Myocyte (in vitro differentiated cells): ENCODE results near the gene RLN3. TPM values are rescaled to one million over a fixed set of nuclear protein-coding genes. Genes with fewer than 3 reads are reported as not detected.

Source experiments
- DNase-seq: peaks from one replicate; pipeline ENCODE4 v3.0.0-alpha.2; 2012; ENCODE audit warnings: low read depth
- total RNA-seq: library from RNA; depleted of rRNA; stranded (reverse); fragments of >200 nt; gene quantifications from 2 replicates; pipeline ENCODE4 v1.2.3, GENCODE V29; 2014

The RLN3 gene
- total RNA-seq, 1 donor from 2014 or later = not detected

- DNase-seq = no peak
These were observed 50.5 kb downstream of the RLN3 start for GRCh38 chr19:14078411-14078810.

Other genes with a start within 250 kb of the RLN3 start
- gene ZSWIM4, start 232.7 kb upstream of the RLN3 start, total RNA-seq = 6.4 and 14.9 TPM in 2 replicates
- gene NANOS3, start 151.0 kb upstream of the RLN3 start, total RNA-seq = 0.83 TPM in 1 of 2 replicates, not detected in the other
- gene BRME1, start 122.0 kb upstream of the RLN3 start, total RNA-seq = 0.43 and 1.0 TPM in 2 replicates
- gene CC2D1A, start 121.9 kb upstream of the RLN3 start, total RNA-seq = 15.9 and 23.7 TPM in 2 replicates
- 2.0 and 5.6 TPM in 2 replicates for gene PODNL1, start 89.7 kb upstream of the RLN3 start, total RNA-seq
- gene DCAF15, start 75.6 kb upstream of the RLN3 start, total RNA-seq = 13.7 and 15.8 TPM in 2 replicates
- gene RFX1, start 21.8 kb upstream of the RLN3 start, total RNA-seq = 2.0 and 2.5 TPM in 2 replicates
- gene IL27RA, start 3.6 kb downstream of the RLN3 start, total RNA-seq = 0.32 TPM in 1 of 2 replicates, not detected in the other
- gene PALM3, start 33.9 kb downstream of the RLN3 start, total RNA-seq = not detected in 2 replicates
- gene MISP3, start 44.6 kb downstream of the RLN3 start, total RNA-seq = 2.7 and 3.0 TPM in 2 replicates
- gene C19orf67, start 57.6 kb downstream of the RLN3 start, total RNA-seq = not detected in 2 replicates
- 25.9 and 41.0 TPM in 2 replicates for gene SAMD1, start 62.6 kb downstream of the RLN3 start, total RNA-seq
- gene PRKACA, start 89.6 kb downstream of the RLN3 start, total RNA-seq = 84.3 and 87.2 TPM in 2 replicates
- gene ASF1B, start 108.4 kb downstream of the RLN3 start, total RNA-seq = 0.26 and 0.67 TPM in 2 replicates
- gene ADGRL1, start 178.0 kb downstream of the RLN3 start, total RNA-seq = 1.1 and 1.8 TPM in 2 replicates